ENCODE data around the gene KLHL30. TPM values are rescaled to one million over a fixed set of nuclear protein-coding genes. Genes with fewer than 3 reads are reported as not detected.

KLHL30 gene
- total RNA-seq, 1 donor from 2014 or later: not detected

DNA sequence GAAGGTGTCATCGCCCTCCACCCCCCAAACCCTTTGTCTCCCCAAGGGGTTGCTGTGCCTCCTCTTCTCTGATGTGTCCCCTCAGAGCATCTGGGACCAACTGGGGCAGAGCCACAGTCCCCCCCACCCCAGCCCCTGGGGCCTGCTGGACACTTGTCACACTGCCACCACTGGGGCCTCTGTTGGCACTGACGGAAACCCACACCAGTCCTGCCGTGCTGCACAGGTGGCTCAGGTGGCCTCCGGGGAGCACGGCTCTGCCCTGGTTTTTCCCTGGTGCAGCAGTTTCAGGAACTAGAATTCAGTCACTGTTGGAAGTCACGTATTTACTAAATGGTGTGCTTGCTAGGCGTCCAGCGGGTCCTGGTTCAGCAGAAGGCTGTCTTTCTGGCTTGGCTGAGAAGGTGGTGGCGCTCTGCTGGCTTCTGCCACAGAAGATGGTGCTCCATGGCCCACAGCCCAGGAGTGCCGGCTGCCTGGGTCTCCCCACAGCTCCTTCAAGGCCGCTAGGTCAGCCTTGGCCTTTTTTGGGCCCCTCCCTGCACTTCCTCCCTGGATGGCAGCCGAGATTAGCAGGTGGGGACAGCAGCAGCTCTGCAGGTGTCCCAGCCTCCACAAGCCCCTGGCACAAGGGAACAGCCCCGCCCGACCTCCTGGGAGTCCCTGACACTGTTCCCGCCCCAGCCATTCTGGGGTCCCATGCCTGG, 18.6 kb upstream of the KLHL30 start:
- no peak for DNase-seq

DNA sequence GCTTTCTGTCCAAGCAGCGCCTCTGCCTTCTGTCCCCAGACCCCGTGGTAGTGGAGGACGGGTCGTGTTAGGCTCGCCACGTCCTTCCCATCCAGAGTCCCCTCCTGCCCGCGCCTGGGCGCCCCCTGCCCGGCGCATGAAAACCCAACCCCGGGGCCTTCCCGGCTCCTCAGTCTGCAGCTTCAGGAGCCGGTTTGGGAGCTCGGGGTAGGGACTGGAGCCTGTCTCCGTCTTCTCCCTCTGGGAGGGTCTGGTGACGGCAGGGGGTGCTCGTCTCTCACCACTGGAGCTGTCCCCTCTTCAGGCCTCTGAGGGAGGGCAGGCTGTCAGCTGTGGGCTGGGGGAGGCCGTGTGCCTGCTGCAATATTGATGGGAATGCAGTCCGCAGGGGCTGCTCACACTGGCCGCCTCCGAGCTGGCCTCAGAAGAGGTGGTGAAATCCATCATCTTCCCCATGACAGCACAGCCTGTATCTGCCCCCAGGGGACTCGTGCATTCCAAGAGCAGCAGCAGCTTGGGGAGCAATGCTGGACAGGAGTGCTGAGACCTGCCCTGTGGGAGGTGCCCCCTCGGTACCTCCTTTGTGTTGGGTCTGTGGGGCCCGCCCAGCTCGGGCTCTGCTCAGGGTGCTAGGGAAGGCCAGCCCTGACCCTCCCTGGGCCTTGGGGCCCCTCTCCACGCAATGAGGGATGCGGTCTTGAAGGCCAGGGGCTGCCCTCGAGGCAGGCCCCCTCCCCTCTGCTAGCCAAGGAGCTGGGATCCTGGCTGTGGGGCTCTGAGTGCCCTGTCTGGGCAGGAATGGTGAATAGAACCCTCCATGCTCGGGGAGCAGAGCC, 17.8 kb upstream of the KLHL30 start:
- no peak for DNase-seq

DNA sequence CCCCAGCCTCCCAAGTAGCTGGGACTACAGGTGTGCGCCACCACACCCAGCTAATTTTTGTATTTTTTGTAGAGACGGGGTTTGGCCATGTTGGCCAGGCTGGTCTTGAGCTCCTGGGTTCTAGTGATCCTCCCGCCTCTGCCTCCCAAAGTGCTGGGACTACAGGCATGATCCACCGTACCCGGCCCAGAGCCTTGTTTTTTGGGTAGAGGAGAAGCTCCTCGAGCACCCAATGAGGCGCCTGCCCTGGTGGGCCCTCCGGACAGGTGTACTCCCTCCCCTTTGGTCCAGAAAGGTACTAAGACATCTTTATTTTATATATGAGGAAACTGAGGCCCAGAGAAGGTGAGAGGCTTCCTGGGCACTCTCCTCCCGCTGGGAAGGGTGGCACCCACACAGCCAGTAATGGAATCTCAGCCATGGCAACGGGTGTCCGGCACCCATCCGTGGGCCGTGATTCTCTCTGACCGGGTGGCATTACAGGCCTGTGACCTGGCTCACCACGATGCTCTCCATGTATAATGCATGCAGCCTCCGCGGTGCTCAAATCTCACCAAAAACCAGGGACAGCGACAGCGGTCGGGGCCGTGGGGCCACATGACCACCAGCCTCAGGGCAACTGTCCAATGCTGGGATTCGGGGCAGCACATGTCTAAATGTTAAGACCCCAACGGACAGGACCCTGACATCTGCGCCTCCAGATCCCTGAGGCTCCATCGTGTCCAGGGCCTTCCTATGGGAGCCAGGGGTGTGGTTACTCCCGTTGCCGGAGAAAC, 16.8 kb upstream of the KLHL30 start:
- no peak for DNase-seq

DNA sequence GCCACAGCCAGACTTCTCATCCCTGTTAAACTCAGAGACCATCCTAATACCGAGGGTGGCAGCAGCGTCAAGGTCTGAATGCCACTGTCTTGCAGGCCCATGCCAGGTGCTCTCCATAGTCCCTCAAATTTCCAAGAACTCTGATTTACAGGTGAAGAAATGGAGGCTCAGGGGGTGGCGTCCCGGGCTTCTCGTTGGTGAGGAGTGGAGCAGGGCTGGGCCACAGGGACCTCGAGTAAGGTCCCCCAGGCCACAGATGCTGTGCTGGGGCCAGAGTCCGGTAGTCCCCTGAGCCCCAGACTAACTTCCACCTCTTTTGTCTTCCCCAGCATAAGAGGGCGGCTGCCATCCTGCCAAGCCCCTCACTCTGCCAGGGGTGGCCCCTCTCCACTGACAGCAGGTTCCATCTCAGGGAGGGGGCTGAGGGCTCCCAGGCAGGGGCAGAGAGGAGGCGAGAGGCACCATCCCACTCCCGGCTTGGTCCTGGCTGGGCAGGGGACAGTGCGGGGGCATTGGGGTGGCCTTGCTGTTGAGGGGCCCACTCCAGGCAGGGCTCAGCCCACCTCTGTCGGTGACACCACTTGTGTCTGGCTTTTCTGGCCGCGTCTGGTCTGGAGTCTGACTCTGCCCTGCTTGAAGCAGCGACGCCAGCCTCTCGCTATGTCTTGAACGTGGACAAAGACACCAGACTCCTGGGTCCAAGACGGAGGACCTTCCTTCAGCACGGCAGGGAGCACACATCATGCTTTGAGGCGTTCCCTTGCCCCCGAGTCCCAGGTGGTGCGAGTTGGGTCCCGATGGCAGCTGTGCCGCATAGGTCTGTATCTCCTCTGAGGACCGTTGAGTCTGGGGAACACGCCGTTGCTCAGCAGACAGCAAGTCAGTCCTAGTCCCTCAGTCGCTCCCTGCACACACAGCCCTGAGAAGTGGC, 15.9 kb upstream of the KLHL30 start:
- no peak for DNase-seq

DNA sequence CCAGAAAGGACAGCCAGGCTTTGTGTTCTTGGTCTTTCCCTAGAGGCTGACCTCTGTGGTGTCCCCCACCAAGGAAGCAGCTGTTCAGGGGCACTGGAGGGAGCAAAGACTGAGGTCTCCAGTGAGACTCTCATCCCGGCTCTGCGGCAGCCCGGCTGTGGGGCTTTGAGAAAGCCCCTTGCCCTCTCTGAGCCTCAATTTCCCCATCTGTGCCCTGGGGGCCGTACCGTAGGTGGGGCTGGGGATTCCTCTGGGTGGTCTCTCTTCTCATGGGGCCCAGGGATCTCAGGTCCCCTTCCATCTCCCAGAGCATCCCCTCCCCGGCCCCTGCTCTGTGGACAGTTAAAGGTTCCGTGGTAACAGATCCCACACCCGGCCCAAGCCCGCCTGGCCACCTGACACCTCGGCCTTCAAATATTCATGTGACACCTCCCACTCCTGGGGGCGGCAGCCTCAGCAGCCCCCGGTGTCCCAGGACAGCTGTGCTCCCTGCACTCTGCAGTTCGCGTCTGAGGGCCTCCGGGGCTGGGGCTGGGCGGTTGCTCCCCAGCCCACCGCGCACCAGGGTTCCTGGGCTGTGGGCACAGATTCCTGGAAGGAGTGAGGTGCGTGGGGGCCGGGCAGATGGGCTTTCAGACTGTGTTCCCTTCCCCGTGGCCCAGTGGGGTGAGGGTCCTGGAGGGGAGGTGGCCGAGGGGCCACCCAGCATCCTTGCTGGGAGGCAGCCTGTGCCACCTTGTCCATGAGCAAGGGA, 15.1 kb upstream of the KLHL30 start:
- no peak for DNase-seq

DNA sequence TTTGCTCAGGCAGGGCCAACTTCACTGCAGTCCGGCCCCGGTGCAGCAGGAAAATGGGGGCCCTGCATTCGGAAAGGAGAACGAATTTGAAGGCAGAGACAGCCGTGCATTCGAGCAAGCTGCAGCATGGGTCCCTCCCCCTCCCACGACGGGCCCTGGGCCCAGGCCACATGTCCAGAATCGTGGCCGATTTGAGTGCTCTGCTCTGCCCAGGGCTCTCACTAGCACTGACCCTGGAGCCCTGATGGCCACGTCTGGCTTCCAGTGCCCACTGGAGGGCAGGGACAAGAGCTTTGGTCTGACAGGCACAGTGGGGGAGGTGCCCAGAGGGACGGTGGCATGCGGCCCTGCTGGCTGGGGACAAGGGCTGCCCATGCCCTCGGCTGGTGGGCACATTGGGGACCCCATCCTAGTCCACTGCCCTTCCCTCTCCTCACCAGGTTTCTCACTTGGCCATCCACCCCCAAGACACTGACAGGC, 14.4 kb upstream of the KLHL30 start:
- DNase-seq: no peak

DNA sequence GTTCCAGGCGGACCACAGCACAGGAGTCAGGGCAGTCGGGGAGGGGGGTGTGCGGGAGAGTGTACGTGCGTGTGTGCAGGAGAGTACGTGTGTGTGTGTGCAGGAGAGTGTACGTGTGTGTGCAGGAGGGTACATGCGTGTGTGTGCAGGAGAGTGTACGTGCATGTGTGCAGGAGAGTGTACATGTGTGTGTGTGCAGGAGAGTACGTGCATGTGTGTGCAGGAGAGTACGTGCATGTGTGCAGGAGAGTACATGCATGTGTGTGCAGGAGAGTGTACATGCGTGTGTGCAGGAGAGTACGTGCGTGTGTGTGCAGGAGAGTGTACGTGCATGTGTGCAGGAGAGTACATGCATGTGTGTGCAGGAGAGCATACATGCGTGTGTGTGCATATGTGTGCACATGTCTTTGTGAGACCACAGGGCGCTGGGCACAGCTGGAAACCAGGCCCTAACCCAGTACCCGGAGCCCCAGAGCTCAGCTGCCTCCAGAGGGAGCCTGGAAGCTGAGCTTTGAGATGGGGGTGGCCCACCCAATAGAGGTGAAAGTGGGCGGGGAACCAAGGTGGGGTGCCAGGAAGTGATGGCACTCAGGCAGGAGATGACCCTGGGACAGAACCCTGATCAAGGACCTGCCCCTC, 13.9 kb upstream of the KLHL30 start:
- DNase-seq: no peak

DNA sequence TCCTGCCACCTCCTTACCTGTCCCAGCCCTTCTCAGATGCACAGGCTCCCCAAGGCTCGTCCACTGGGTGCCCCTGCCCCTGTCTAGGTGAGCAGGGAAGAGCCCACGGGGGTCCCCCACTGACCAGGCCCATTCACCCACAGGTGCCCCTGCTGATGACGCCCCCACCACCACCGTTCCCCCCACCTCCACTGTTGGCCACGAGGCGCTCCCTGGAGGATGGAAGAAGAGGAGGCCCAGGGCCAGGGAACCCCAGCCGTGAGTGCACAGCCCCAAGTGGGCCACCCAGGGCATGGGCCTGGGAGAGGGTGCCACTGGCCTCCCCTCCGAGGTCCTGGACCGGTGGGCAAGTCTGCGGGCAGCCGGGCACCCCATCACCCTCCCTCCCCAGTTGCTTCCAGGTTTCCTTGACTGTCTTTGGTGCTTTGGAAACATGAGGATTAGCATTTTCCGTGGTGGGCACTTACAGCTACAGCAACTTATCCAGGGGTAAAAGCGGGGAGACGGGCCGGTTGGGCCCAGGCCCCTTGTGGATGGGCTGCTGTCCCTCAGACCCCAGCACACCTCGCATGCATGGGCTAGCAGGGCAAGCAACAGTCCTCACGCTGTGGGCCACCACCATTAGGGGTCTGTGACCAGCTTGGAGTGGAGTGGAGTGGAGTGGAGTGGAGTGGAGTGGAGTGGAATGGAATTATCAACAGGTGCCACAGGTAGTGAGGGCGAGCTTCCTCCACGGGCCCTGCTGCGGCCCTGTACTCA, 13.2 kb upstream of the KLHL30 start:
- no peak for DNase-seq

DNA sequence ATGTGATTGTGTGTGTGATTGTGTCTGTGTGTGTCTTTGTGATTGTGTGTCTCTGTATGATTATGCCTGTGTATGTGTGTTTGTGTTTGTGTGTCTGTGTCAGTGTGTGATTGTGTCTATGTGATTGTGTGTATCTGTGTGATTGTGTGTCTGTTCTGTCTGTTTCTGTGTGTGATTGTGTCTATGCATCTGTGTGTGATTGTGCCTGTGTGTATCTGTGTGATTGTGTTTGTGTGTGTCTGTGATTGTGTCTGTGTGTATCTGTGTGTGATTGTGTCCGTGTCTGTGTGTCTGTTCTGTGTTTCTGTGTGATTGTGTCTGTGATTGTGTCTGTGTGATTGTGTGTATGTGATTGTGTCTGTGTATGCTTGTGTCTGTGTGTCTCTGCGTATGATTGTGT, 12.1 kb upstream of the KLHL30 start:
- no peak for DNase-seq

DNA sequence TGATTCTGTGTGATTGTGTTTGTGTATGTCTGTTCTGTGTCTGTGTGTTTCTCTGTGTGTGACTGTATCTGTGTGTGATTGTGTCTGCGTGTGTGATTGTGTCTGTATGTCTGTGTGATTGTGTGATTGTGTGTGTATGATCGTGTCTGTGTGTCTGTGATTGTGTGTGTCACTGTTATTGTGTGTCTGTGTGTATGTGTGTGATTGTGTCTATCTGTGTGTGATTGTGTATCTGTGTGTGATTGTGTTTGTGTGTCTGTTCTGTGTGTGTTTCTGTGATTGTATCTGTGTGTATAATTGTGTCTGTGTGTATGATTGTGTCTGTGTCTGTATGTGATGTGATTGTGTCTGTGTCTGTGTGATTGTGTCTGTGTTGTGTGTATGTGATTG, 11.7 kb upstream of the KLHL30 start:
- no peak for DNase-seq

DNA sequence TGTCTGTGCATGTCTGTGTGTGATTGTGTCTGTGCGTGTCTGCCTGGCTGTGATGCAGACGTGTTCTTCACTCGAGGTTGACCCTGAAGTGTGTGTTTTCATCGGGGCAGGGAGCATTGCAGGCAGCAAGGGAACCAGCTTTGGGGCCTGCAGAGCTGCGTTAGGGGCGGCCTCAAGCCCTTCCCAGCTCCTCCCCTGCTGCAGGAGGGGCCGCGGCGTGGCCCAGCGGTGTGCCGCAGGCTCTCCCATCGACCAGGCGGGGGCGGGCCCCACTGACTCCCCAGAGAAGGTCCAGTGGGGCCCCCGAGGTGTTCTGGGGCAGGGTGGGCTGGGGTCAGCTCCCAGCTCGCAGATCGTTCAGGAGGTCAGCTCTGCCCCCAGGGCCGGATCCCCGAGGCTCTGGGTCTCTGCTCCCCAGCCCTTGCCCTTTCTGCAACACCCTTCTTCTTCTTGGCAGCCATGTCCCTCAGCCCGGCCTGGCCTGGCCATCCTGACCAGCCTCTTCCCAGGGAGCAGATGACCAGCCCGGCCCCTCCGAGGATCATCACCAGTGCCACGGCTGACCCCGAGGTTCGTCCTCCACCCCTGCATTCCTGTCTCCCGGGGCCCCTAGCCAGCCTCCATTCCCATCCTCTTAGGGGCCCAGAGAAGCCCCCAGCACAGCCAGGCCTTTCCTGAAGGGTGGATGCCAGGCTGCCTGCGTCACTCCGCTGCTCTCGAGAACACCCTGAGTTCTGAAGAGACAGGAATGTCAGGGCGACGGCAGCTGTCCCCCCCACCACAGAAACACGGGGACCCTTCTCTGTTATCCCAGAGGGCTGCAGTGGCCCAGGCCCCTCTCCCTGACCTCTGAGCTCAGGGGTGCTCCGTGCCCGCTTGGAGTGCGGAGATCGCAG, 11.1 kb upstream of the KLHL30 start:
- DNase-seq: peak; percentile 13

DNA sequence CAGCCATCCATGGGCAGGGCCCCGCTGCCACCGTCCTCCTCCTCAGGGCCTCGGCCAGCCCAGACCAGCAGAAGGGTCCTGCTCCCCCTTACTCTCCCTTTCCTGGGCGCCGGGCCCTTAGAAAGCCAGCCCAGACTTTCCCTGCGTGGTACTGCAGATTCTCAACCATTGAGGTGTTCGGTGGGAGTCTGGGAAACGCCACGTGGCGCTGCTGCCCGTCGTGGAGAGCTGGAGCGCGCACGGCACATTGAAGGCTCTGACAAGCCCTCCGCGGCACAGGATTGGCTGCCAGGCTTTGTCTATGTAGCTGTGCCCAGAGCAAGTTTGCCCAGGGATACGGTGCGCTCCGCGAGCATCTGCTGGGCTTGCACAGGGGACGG, 10.4 kb upstream of the KLHL30 start:
- DNase-seq: no peak

DNA sequence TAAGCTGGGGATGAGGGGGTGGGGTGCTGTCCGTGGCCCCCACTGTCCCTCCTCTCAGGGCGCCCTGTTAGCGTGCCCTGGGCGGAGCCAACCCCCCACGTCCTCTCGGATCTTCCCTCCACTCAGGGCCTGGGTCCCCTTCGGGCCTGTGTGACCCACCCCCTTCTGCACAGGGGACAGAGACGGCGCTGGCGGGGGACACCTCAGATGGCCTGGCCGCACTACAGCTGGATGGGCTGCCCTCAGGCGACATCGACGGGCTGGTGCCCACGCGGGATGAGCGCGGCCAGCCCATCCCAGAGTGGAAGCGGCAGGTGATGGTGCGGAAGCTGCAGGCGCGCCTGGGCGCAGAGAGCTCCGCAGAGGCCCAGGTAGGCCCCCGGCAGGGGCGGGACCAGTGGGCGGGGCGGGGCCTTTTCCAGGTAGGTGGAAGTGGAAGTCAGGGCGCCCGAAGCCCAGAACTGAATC, 9.9 kb upstream of the KLHL30 start:
- DNase-seq: no peak

DNA sequence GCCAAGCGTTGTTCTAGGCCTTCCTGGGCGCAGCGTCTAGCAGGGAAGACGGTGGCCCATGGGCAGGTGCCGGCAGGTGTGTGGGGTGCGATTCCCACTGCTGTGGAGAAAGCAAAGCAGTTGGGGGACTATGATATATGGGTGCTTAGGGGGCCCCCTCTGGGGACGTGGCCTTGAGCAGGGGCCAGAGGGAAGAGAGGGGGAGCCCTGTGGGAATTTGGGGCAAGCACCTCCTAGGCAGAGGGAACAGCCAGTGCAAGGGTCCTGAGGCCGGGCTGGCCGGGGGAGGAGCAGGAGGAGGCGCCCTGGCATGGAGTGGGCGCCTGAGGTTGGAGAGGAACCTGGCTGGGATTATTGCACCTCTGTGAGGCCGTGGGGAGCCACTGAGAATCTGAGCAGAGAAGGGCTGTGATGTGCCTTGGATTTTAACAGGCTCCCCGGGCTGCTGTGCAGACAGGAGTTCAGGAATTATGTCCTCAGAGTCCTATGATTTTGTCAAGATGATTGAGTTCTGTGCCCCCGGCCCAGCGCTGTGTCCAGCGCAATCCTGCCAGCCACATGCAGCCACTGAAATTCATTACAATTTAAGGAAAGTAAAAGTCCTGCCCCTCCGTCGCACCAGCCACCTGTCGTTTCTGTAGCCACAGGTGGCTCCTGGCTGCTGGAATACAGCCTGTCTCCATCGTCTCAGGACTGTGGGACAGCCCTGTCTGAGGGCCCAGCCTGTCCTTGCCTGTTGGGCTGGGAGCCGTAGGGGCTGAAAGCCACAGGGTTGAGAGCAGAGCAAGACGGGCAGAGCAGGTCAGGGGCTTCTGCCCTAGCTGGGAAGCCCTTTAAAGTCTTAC, 9.1 kb upstream of the KLHL30 start:
- no peak for DNase-seq

DNA sequence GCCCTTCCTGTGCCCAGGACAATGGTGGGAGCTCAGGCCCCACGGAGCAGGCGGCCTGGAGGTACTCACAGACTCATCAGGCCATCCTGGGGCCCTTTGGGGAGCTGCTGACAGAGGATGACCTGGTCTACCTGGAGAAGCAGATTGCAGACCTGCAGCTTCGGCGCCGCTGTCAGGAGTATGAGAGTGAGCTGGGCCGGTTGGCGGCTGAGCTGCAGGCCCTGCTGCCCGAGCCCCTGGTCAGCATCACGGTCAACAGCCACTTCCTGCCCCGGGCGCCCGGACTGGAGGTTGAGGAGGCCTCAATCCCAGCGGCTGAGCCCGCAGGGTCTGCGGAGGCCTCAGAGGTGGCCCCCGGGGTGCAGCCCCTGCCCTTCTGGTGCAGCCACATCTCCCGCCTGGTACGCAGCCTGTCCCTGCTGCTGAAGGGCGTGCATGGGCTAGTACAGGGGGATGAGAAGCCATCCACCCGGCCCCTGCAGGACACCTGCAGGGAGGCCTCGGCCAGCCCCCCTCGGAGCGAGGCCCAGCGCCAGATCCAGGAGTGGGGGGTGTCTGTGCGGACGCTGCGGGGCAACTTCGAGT, 8.3 kb upstream of the KLHL30 start:
- no peak for DNase-seq

DNA sequence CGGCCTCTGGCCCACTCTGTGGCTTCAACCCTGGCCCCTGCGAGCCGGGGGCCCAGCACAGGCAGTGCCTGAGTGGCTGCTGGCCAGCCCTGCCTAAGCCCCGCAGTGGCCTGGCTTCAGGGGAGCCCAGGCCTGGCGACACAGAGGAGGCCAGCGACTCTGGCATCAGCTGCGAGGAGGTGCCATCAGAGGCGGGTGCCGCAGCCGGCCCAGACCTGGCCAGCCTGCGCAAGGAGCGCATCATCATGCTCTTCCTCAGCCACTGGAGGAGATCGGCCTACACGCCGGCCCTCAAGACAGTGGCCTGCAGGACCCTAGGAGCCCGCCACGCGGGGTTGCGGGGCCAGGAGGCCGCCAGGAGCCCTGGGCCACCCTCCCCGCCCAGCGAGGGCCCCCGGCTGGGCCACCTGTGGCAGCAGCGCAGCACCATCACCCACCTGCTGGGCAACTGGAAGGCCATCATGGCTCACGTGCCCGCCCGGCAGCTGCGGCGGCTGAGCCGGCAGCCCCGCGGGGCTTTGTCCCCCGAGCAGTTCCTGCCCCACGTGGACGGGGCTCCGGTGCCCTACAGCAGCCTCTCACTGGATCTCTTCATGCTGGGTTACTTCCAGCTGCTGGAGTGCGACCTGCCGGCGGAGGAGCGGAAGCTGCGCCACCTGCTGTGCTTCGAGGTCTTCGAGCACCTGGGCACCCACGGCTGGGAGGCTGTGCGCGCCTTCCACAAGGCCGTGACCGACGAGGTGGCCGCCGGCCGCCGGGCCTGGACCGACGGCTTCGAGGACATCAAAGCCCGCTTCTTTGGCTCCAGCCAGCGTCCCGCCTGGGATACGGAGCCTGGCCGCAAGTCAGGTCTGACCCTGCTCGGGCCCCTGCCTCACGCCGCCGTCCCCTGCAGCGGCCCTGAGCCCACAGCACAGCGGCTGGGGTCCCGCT, 7.5 kb upstream of the KLHL30 start:
- DNase-seq: no peak

Measured in dermis blood vessel endothelial cell (primary cell).